ENCODE measurements around the gene STPG2. TPM values are rescaled to one million over a fixed set of nuclear protein-coding genes. Genes with fewer than 3 reads are reported as not detected.

STPG2 gene
- total RNA-seq, 1 donor from 2014 or later = 0.14 TPM

DNA sequence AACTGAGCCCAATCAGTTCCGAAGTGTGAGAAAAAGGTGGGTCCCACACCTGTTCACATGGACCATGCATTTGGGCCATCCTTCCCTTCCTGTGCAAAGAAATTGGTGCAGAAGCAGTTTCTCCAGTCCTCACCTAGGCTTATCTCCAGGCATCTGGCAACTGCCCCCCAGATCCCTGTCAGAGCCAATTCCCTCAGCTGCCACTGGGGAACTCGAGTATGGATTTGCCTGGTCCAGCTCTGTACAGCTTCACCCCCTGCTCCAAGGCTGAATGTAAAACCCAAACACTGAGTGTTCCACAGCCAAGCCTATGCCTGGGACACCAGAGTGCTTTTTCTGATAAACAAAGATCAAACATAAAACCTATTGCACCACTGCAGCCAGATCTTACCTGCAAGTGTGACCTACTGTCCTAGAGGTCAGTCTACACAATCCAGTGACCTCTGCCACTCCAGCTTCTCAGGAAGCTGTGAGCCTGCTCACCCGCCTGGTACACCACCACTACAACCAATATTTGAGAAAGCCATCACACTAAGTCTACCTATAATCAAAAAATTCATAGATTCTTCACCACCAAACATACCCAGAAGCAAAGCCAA lies 136.4 kb downstream of the STPG2 start:
- H3K36me3 Mint-ChIP-seq (ENCODE audit: low read depth, unreplicated experiment) = no peaks in the 10 kb centered on the region
- Histone ChIP-seq H3K4me3 (ENCODE audit: insufficient read depth, low read depth, low read length) (no peak overlapping the region), H4K20me1 (ENCODE audit: insufficient read depth, low read length) (no peaks in the 10 kb centered on the region), H3K9ac (ENCODE audit: low read length) (no peak overlapping the region), H3K79me2 (ENCODE audit: insufficient read depth, low read length) (no peaks in the 10 kb centered on the region), H2AFZ (ENCODE audit: low read depth, low read length) (no peak overlapping the region), H3K27ac (ENCODE audit: low read depth, low read length) (no peak overlapping the region), H3K9me3 (ENCODE audit: insufficient read depth, low read depth, low read length) (no peaks in the 10 kb centered on the region), H3K27me3 (ENCODE audit: insufficient read depth, low read length) (no peaks in the 10 kb centered on the region), H3K36me3 (ENCODE audit: insufficient read depth, low read length) (no peaks in the 10 kb centered on the region), H3K4me2 (ENCODE audit: low read length) (no peak overlapping the region), H3K4me1 (ENCODE audit: insufficient read depth, low read length) (no peaks in the 10 kb centered on the region)
- no peak overlapping the region for H3K4me3 Mint-ChIP-seq (ENCODE audit: unreplicated experiment)
- H3K27ac Mint-ChIP-seq (ENCODE audit: unreplicated experiment) = no peak overlapping the region
- H3K27me3 Mint-ChIP-seq (ENCODE audit: low read depth, unreplicated experiment) = no peaks in the 10 kb centered on the region
- H3K9me3 Mint-ChIP-seq (ENCODE audit: unreplicated experiment) = peaks cover 2% of the 10 kb centered on the region
- DNase-seq (ENCODE audit: low read depth) = no peak
- H3K4me1 Mint-ChIP-seq (ENCODE audit: low read depth, unreplicated experiment) = no peaks in the 10 kb centered on the region
- TF ChIP-seq CTCF (IDR thresholded peaks at IDR 0.05; ENCODE audit: insufficient read depth, low read depth, low read length) (no peak), EZH2 (IDR thresholded peaks at IDR 0.05; ENCODE audit: insufficient read depth, low read length) (no peak)
- no peak for FAIRE-seq

DNA sequence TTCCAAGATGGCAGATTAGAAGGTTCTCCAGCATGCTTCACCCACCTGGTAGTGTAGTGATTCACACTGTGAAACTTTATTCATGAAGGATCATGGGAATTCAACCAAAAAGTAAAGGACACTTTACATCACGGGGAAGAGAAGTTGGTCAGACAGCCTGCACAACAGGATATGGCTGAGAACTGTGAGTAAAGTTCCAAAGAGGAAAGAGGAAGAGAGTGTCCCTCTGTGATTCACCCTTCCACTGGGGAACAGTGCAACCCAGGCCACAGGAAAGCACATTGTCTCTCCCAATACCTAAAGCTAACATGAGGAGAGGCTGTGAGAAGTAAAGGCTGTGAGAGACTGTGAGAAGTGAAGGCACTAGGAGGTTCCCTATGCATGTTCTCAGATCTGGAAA lies 137.2 kb downstream of the STPG2 start:
- Histone ChIP-seq H3K79me2 (ENCODE audit: insufficient read depth, low read length) (no peaks in the 10 kb centered on the region), H3K9ac (ENCODE audit: low read length) (no peak overlapping the region), H4K20me1 (ENCODE audit: insufficient read depth, low read length) (no peaks in the 10 kb centered on the region), H3K36me3 (ENCODE audit: insufficient read depth, low read length) (no peaks in the 10 kb centered on the region), H3K4me2 (ENCODE audit: low read length) (no peak overlapping the region), H3K4me3 (ENCODE audit: insufficient read depth, low read depth, low read length) (no peak overlapping the region), H3K9me3 (ENCODE audit: insufficient read depth, low read depth, low read length) (no peaks in the 10 kb centered on the region), H2AFZ (ENCODE audit: low read depth, low read length) (no peak overlapping the region), H3K4me1 (ENCODE audit: insufficient read depth, low read length) (no peaks in the 10 kb centered on the region), H3K27ac (ENCODE audit: low read depth, low read length) (no peak overlapping the region), H3K27me3 (ENCODE audit: insufficient read depth, low read length) (no peaks in the 10 kb centered on the region)
- no peak for DNase-seq (ENCODE audit: low read depth)
- no peak for FAIRE-seq
- H3K4me3 Mint-ChIP-seq (ENCODE audit: unreplicated experiment) = no peak overlapping the region
- no peak overlapping the region for H3K27ac Mint-ChIP-seq (ENCODE audit: unreplicated experiment)
- no peaks in the 10 kb centered on the region for H3K27me3 Mint-ChIP-seq (ENCODE audit: low read depth, unreplicated experiment)
- H3K4me1 Mint-ChIP-seq (ENCODE audit: low read depth, unreplicated experiment) = no peaks in the 10 kb centered on the region
- H3K36me3 Mint-ChIP-seq (ENCODE audit: low read depth, unreplicated experiment) = no peaks in the 10 kb centered on the region
- no peak for TF ChIP-seq CTCF (IDR thresholded peaks at IDR 0.05; ENCODE audit: insufficient read depth, low read depth, low read length)
- TF ChIP-seq EZH2 (IDR thresholded peaks at IDR 0.05; ENCODE audit: insufficient read depth, low read length) = no peak
- no peaks in the 10 kb centered on the region for H3K9me3 Mint-ChIP-seq (ENCODE audit: unreplicated experiment)

- Histone ChIP-seq H3K36me3 (ENCODE audit: insufficient read depth, low read length) (no peaks in the 10 kb centered on the region), H2AFZ (ENCODE audit: low read depth, low read length) (no peak overlapping the region), H3K4me2 (ENCODE audit: low read length) (no peak overlapping the region), H3K9me3 (ENCODE audit: insufficient read depth, low read depth, low read length) (no peaks in the 10 kb centered on the region), H3K27ac (ENCODE audit: low read depth, low read length) (no peak overlapping the region), H3K4me1 (ENCODE audit: insufficient read depth, low read length) (no peaks in the 10 kb centered on the region), H3K27me3 (ENCODE audit: insufficient read depth, low read length) (no peaks in the 10 kb centered on the region), H4K20me1 (ENCODE audit: insufficient read depth, low read length) (no peaks in the 10 kb centered on the region), H3K4me3 (ENCODE audit: insufficient read depth, low read depth, low read length) (no peak overlapping the region), H3K9ac (ENCODE audit: low read length) (no peak overlapping the region), H3K79me2 (ENCODE audit: insufficient read depth, low read length) (no peaks in the 10 kb centered on the region)
- no peaks in the 10 kb centered on the region for H3K4me1 Mint-ChIP-seq (ENCODE audit: low read depth, unreplicated experiment)
- FAIRE-seq (no peak), DNase-seq (ENCODE audit: low read depth) (no peak)
- H3K27ac Mint-ChIP-seq (ENCODE audit: unreplicated experiment) = no peak overlapping the region
- H3K4me3 Mint-ChIP-seq (ENCODE audit: unreplicated experiment) = no peak overlapping the region
- no peaks in the 10 kb centered on the region for H3K36me3 Mint-ChIP-seq (ENCODE audit: low read depth, unreplicated experiment)
- no peaks in the 10 kb centered on the region for H3K27me3 Mint-ChIP-seq (ENCODE audit: low read depth, unreplicated experiment)
- no peaks in the 10 kb centered on the region for H3K9me3 Mint-ChIP-seq (ENCODE audit: unreplicated experiment)
- TF ChIP-seq EZH2 (IDR thresholded peaks at IDR 0.05; ENCODE audit: insufficient read depth, low read length) (no peak), CTCF (IDR thresholded peaks at IDR 0.05; ENCODE audit: insufficient read depth, low read depth, low read length) (no peak)
Observed at GRCh38 chr4:98000940-98001339, 142.3 kb downstream of the STPG2 start.

All from astrocyte (in vitro differentiated cells and primary cell).